ENCODE data around the gene SHMT2.
A peak's percentile ranks its signal among the peaks of the same experiment; 100 is the strongest.

The SHMT2 gene

GRCh38 chr12:57235017-57235727, 5.7 kb downstream of the SHMT2 start:
- in situ Hi-C loops (cut with HindIII; ENCODE audit: low pct_ligation_motif_present, low pct_unique_long_range_greater_than_20kb, low sequenced_read_pairs): no loop called here
- no peak for DNase-seq

DNA sequence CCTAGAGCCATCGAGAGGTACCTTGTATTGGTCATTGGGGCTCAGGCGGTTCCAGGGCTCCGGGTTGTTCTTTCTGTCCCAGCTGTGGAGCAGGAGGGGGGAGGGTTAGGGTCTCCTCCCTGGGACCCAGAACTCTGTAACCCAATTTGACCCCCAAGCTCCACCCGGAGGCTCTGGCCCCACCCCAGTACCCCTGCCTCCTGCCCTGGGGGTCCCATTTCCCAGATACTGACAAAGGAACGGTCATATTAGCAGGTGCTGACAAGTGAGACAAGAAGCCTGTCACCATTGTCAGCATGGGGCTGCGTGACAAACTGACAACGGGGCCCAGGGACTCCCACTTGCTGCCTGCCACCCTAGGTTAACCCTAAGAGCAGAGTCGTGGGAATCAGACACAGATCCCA, 6.2 kb downstream of the SHMT2 start:
- no peak for DNase-seq
- in situ Hi-C loops (cut with HindIII; ENCODE audit: low pct_ligation_motif_present, low pct_unique_long_range_greater_than_20kb, low sequenced_read_pairs): no loop called here

- in situ Hi-C loops (cut with HindIII; ENCODE audit: low pct_ligation_motif_present, low pct_unique_long_range_greater_than_20kb, low sequenced_read_pairs): no loop called here
- DNase-seq: no peak
These were observed 6.9 kb downstream of the SHMT2 start for GRCh38 chr12:57236201-57236924.

DNA sequence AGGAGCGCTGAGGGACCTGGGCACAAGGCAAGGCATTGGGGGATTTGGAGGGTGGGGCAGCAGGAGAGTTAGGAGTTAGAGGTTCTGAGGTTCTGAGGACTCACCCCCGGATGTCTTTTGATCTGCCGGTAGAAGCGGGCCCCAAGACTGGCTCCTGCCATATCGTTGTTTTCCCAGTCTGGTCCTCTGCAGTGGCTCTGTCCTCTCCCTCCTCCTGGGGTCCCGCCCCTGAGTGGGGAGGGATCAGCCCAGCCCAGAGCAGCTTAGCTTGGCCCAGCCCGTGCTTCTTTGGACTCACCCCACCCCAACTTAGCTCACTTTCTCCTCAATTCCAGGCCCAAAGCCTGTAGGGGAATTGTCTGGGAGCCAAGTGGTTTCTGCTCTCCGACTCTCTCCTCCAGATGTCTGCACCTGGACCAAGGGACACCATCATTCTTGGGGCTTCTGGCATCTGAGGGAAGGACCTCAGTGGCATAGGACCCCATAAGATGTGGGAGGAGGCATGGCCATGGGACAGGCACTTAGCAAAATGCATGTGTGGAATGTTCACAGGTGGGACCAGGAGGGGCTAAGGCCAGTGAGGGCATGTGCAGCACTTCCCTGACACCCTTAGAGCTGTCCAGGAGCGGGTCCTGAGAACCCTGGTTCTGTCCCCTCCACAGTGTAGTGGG, 7.5 kb downstream of the SHMT2 start:
- no peak for DNase-seq
- in situ Hi-C loops (cut with HindIII; ENCODE audit: low pct_ligation_motif_present, low pct_unique_long_range_greater_than_20kb, low sequenced_read_pairs): no loop called here

- DNase-seq: no peak
- in situ Hi-C loops (cut with HindIII; ENCODE audit: low pct_ligation_motif_present, low pct_unique_long_range_greater_than_20kb, low sequenced_read_pairs): no loop called here
These were observed 8.1 kb downstream of the SHMT2 start for GRCh38 chr12:57237596-57237931.

GRCh38 chr12:57237932-57238853, 8.7 kb downstream of the SHMT2 start:
- no peak for DNase-seq
- in situ Hi-C loops (cut with HindIII; ENCODE audit: low pct_ligation_motif_present, low pct_unique_long_range_greater_than_20kb, low sequenced_read_pairs): no loop called here

GRCh38 chr12:57238854-57239554, 9.5 kb downstream of the SHMT2 start:
- DNase-seq: peak; percentile 93
- in situ Hi-C loops (cut with HindIII; ENCODE audit: low pct_ligation_motif_present, low pct_unique_long_range_greater_than_20kb, low sequenced_read_pairs): no loop called here

DNA sequence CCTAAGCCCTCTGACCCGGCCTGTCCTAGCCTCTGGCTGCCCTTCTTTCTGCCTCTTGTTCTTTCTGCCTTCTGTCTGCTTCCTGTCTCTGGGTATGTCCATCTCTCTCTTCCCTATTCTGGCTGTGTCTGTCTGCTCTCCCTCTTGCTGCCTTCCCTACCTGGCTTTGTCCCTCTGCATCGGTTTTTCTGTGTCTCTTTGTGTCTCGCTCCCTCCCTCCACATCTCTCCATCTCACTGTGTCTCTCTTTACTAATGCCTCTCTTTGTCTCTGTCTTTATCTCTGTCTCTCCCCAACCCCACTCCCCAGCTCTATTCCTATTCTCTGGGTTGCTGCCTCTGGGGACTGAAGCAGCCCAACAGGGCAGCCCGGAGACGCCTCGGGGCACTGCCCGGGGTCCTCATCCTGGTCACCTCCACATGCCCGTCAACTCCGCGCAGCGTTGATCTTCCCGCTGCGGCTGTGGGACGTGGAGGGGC, 10.1 kb downstream of the SHMT2 start:
- peak; percentile 35 for DNase-seq
- in situ Hi-C loops (cut with HindIII; ENCODE audit: low pct_ligation_motif_present, low pct_unique_long_range_greater_than_20kb, low sequenced_read_pairs): no loop called here

- in situ Hi-C loops (cut with HindIII; ENCODE audit: low pct_ligation_motif_present, low pct_unique_long_range_greater_than_20kb, low sequenced_read_pairs): no loop called here
- DNase-seq: peak; percentile 65
These were observed 10.8 kb downstream of the SHMT2 start for GRCh38 chr12:57240066-57240921.

DNA sequence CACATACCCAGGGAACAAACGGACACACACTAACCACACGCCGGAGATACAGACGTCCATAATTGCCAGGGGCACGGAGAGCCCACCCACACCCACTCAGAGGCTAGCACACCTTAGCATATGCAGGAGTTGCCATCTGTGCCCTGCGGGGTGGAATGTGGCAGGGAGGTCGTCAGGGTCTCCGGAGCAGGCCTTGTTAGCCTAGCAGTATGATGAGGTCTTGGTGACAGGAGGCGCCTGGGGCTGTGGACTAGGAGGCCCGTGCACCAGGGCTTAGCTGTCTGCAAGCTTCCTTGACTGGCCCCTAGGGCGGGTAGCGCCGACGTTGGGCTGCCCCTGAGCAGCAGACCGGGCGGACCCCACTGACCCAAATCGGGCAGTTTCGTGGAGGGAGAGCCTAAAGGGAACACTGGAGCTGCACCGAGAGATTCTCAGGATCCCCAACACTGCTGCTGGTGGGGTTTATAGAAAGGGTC, 11.5 kb downstream of the SHMT2 start:
- DNase-seq: peak; percentile 48
- in situ Hi-C loops (cut with HindIII; ENCODE audit: low pct_ligation_motif_present, low pct_unique_long_range_greater_than_20kb, low sequenced_read_pairs): no loop called here

- in situ Hi-C loops (cut with HindIII; ENCODE audit: low pct_ligation_motif_present, low pct_unique_long_range_greater_than_20kb, low sequenced_read_pairs): no loop called here
- DNase-seq: no peak
These were observed 12.1 kb downstream of the SHMT2 start for GRCh38 chr12:57241402-57242310.

DNA sequence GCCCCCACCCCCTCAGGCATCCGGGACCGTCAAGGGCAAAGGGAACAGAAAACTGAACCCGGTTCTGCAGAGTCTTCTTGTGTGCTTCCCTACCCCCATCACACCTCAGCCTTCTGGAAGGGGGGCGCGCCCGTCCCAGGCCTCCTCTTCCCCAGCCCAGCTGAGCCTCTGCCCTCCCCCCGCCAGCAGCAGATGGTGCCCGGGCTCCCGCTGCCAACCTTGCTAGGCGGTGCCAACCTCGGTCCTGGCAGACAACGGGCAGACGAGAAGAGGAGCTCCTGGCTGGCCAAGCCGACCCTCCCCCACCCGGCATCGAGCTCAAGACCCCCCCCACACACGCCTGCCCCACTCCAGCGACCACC, 12.8 kb downstream of the SHMT2 start:
- in situ Hi-C loops (cut with HindIII; ENCODE audit: low pct_ligation_motif_present, low pct_unique_long_range_greater_than_20kb, low sequenced_read_pairs): no loop called here
- no peak for DNase-seq

- in situ Hi-C loops (cut with HindIII; ENCODE audit: low pct_ligation_motif_present, low pct_unique_long_range_greater_than_20kb, low sequenced_read_pairs): no loop called here
- peak; percentile 78 for DNase-seq
These were observed 13.4 kb downstream of the SHMT2 start for GRCh38 chr12:57242691-57243454.

GRCh38 chr12:57243521-57244311, 14.2 kb downstream of the SHMT2 start:
- in situ Hi-C loops (cut with HindIII; ENCODE audit: low pct_ligation_motif_present, low pct_unique_long_range_greater_than_20kb, low sequenced_read_pairs): no loop called here
- DNase-seq: peak; percentile 88

- in situ Hi-C loops (cut with HindIII; ENCODE audit: low pct_ligation_motif_present, low pct_unique_long_range_greater_than_20kb, low sequenced_read_pairs): no loop called here
- DNase-seq: no peak
These were observed 14.8 kb downstream of the SHMT2 start for GRCh38 chr12:57244312-57244696.

Data from ACHN (cell line).